ENCODE measurements around the gene SAG. TPM values are rescaled to one million over a fixed set of nuclear protein-coding genes. Genes with fewer than 3 reads are reported as not detected.

The SAG gene
- total and polyA plus RNA-seq, 9 of the 15 experiments (the other 6 are each of a cell fraction or from before 2014, with no cell fraction given) = 0.04 to 0.64 (median 0.31) TPM; not detected in 5

- TF ChIP-seq NONO (IDR thresholded peaks at IDR 0.05; ENCODE audit: low read depth in 2 of 2, low read length in 1 of 2) (no peak), DIDO1 (tag; IDR thresholded peaks at IDR 0.05; ENCODE audit: low read depth) (no peak), DACH1 (IDR thresholded peaks at IDR 0.05; ENCODE audit: partially characterized antibody) (no peak), ZBED1 (IDR thresholded peaks at IDR 0.05) (no peak), HNRNPL (IDR thresholded peaks at IDR 0.05; ENCODE audit: low read depth, low read length) (no peak), POLR2G (IDR thresholded peaks at IDR 0.05; ENCODE audit: low read depth, low read length) (no peak), DEAF1 (CRISPR knock-in tag; IDR thresholded peaks at IDR 0.05) (no peak), EGR1 (conservative IDR thresholded peaks at IDR 0.05) (no peak), TEAD2 (tag; IDR thresholded peaks at IDR 0.05) (no peak), DNMT1 (IDR thresholded peaks at IDR 0.05) (no peak), ARID3B (CRISPR knock-in tag; IDR thresholded peaks at IDR 0.05; ENCODE audit: borderline replicate concordance) (no peak), ZBTB26 (CRISPR knock-in tag; IDR thresholded peaks at IDR 0.05) (no peak), SMARCA4 (IDR thresholded peaks at IDR 0.05) (peak; percentile 38; the same call in 1 of the 2 replicates), ERF (CRISPR knock-in tag; IDR thresholded peaks at IDR 0.05) (no peak), HMGN3 (IDR thresholded peaks at IDR 0.05; ENCODE audit: borderline replicate concordance, extremely low read depth, insufficient read length, low read depth, low read length) (no peak), GATA2 (CRISPR knock-in tag; IDR thresholded peaks at IDR 0.05) (no peak), ELK1 (CRISPR knock-in tag; IDR thresholded peaks at IDR 0.05) (no peak), TFE3 (CRISPR knock-in tag; IDR thresholded peaks at IDR 0.05) (no peak)
Measured at GRCh38 chr2:233353769-233354499, 46.3 kb downstream of the SAG start, which contains the start of gene DGKD (continued).
